ENCODE results near the gene AUTS2. TPM values are rescaled to one million over a fixed set of nuclear protein-coding genes. Genes with fewer than 3 reads are reported as not detected.

The AUTS2 gene
- total RNA-seq, 1 experiment from 2014 or later, result not detected

DNA sequence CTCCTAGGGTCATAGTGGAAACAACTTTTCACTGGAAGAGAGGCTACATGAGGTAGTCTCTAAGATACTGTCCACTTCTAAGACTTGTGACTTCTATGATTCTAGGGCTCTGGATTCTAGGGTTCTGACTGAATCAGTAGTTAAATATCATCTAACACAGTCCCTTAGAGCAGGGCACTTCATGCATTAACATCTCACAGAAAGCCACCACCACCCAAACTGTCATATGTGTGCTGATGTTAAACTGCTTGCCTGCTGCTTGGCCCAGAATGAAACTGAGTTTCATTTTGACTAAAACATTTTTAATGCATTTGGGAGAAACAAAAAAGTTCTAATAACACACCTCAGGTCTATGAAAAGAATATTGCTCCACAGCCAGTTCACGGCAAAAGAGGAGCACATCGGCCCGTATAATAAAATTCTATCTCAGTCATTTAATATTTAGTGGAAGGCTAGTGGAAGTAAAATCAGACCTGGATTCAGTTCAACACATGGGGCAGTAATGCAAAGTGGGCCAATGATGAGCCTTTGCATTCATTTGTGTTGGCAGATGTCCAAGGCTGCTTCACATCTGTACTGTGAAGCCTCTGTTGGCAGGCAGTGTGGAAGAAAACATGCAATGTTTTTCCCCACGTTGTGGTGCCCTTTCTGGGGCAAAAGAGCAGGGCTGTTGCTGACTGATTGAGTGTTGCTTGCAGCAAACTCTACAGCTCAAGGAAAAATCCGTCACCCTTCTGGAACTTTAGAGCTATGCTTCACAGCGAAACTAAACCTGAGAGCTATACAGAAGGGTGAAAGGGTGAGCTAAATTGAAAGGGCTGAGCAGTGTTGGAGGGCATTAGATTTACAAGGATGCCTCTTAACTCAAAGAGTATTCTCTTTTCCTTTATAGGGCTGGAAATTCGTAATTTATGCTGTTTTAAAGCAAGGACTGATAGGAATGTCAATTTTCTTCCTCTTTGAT, 33.5 kb upstream of the AUTS2 start:
- Mint-ChIP-seq H3K9me3 (ENCODE audit: low read depth, unreplicated experiment) (no peaks in the 10 kb centered on the region), H3K36me3 (ENCODE audit: insufficient read depth, unreplicated experiment) (no peaks in the 10 kb centered on the region), H3K27ac (ENCODE audit: unreplicated experiment) (no peak overlapping the region), H3K4me1 (ENCODE audit: low read depth, unreplicated experiment) (no peaks in the 10 kb centered on the region), H3K4me3 (ENCODE audit: low read depth, unreplicated experiment) (no peak overlapping the region), H3K27me3 (ENCODE audit: unreplicated experiment) (no peaks in the 10 kb centered on the region)
- BruUV-seq (replicated peaks), result no TSS peak
- CTCF ChIA-PET, result no interaction called here
- no peak for DNase-seq
- intact Hi-C loops (cut with micrococcal nuclease; ENCODE audit: unreplicated experiment), result no loop called here
- no peak for TF ChIP-seq CTCF (IDR thresholded peaks at IDR 0.05; ENCODE audit: unreplicated experiment)

- intact Hi-C loops (cut with micrococcal nuclease; ENCODE audit: unreplicated experiment), result no loop called here
- no peak for TF ChIP-seq CTCF (IDR thresholded peaks at IDR 0.05; ENCODE audit: unreplicated experiment)
- no TSS peak for BruUV-seq (replicated peaks)
- no peaks in the 10 kb centered on the region for H3K4me1 Mint-ChIP-seq (ENCODE audit: low read depth, unreplicated experiment)
- no peak overlapping the region for H3K4me3 Mint-ChIP-seq (ENCODE audit: low read depth, unreplicated experiment)
- H3K27me3 Mint-ChIP-seq (ENCODE audit: unreplicated experiment), result no peaks in the 10 kb centered on the region
- no peak overlapping the region for H3K27ac Mint-ChIP-seq (ENCODE audit: unreplicated experiment)
- CTCF ChIA-PET, result no interaction called here
- no peak for DNase-seq
- no peaks in the 10 kb centered on the region for H3K36me3 Mint-ChIP-seq (ENCODE audit: insufficient read depth, unreplicated experiment)
- no peaks in the 10 kb centered on the region for H3K9me3 Mint-ChIP-seq (ENCODE audit: low read depth, unreplicated experiment)
These were observed 30.5 kb upstream of the AUTS2 start for GRCh38 chr7:69567800-69568199.

DNA sequence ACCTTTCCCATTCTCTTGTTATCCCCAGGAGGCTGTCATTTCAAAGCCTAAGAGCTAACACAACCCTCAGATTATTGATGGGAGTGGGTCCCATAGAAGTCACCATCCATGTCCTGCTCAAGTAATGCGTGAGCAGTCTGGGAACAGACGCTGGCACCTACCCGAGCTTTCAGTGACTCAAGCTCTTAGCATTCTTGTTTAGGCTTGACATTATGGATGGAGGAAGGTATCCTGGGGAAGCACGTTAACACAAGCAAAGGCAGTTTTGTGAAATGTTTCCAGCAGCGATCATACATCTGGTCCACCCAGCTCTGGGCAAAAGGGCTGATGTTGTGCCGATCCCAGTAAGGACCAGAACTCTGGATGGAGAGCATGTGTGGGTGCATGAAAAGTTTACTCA, 30.0 kb upstream of the AUTS2 start:
- no peak overlapping the region for H3K4me3 Mint-ChIP-seq (ENCODE audit: low read depth, unreplicated experiment)
- no peaks in the 10 kb centered on the region for H3K9me3 Mint-ChIP-seq (ENCODE audit: low read depth, unreplicated experiment)
- no peak overlapping the region for H3K27ac Mint-ChIP-seq (ENCODE audit: unreplicated experiment)
- no TSS peak for BruUV-seq (replicated peaks)
- no peaks in the 10 kb centered on the region for H3K4me1 Mint-ChIP-seq (ENCODE audit: low read depth, unreplicated experiment)
- DNase-seq, result no peak
- no peaks in the 10 kb centered on the region for H3K36me3 Mint-ChIP-seq (ENCODE audit: insufficient read depth, unreplicated experiment)
- TF ChIP-seq CTCF (IDR thresholded peaks at IDR 0.05; ENCODE audit: unreplicated experiment), result no peak
- intact Hi-C loops (cut with micrococcal nuclease; ENCODE audit: unreplicated experiment), result no loop called here
- no peaks in the 10 kb centered on the region for H3K27me3 Mint-ChIP-seq (ENCODE audit: unreplicated experiment)
- CTCF ChIA-PET, result no interaction called here

GRCh38 chr7:69575651-69576050, 22.6 kb upstream of the AUTS2 start:
- Mint-ChIP-seq H3K4me1 (ENCODE audit: low read depth, unreplicated experiment) (no peaks in the 10 kb centered on the region), H3K4me3 (ENCODE audit: low read depth, unreplicated experiment) (no peak overlapping the region), H3K27ac (ENCODE audit: unreplicated experiment) (no peak overlapping the region), H3K27me3 (ENCODE audit: unreplicated experiment) (no peaks in the 10 kb centered on the region), H3K36me3 (ENCODE audit: insufficient read depth, unreplicated experiment) (no peaks in the 10 kb centered on the region), H3K9me3 (ENCODE audit: low read depth, unreplicated experiment) (no peaks in the 10 kb centered on the region)
- DNase-seq, result no peak
- no TSS peak for BruUV-seq (replicated peaks)
- TF ChIP-seq CTCF (IDR thresholded peaks at IDR 0.05; ENCODE audit: unreplicated experiment), result no peak
- intact Hi-C loops (cut with micrococcal nuclease; ENCODE audit: unreplicated experiment), result no loop called here
- CTCF ChIA-PET, result no interaction called here
